Subcutaneous adipose tissue (tissue), 4 donors: ENCODE results near the gene PCGF1. TPM values are rescaled to one million over a fixed set of nuclear protein-coding genes. Genes with fewer than 3 reads are reported as not detected.

Experiments
- total RNA-seq, 4 donors: library from RNA; depleted of rRNA; stranded (reverse); fragments of >200 nt; gene quantifications; one replicate each; pipeline ENCODE4 v1.1.0, GENCODE V29; 2016
- TF ChIP-seq, protein P1 (sequence below): fragments of 450-650 bp; IDR thresholded peaks from one replicate; pipeline ENCODE4 v1.5.1; 2016; ENCODE audit warnings: low read depth, mild to moderate bottlenecking, control low read depth, antibody characterized with exemption, moderate library complexity

Gene PCGF1
- total RNA-seq, 4 donors from 2014 or later = 6.4 to 17.8 (median 10.8) TPM

GRCh38 chr2:74546004-74546403 is 38.5 kb upstream of the PCGF1 start:
- TF ChIP-seq, protein P1, sequence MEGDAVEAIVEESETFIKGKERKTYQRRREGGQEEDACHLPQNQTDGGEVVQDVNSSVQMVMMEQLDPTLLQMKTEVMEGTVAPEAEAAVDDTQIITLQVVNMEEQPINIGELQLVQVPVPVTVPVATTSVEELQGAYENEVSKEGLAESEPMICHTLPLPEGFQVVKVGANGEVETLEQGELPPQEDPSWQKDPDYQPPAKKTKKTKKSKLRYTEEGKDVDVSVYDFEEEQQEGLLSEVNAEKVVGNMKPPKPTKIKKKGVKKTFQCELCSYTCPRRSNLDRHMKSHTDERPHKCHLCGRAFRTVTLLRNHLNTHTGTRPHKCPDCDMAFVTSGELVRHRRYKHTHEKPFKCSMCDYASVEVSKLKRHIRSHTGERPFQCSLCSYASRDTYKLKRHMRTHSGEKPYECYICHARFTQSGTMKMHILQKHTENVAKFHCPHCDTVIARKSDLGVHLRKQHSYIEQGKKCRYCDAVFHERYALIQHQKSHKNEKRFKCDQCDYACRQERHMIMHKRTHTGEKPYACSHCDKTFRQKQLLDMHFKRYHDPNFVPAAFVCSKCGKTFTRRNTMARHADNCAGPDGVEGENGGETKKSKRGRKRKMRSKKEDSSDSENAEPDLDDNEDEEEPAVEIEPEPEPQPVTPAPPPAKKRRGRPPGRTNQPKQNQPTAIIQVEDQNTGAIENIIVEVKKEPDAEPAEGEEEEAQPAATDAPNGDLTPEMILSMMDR = no peak

GRCh38 chr2:74544634-74545033 is 37.1 kb upstream of the PCGF1 start:
- TF ChIP-seq, protein P1 = no peak

DNA sequence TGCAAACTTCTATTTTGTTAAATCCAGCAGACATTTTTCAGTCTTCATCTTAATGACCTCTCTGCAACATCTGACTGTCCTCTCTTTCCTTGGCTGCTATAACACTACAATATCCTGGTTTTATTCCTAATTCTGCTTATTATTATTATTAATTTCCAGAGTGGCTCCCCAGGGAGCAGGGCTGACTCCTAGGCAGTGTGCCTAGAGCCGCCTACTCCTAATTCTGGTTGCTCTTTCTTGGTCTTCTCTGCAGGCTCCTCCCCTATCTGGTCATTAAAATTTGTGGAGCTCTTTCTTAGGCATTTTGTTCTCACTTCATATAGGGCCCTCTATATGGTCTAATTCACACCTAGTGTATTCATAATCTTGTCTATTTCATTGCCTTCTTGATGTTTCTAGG is 35.5 kb upstream of the PCGF1 start:
- TF ChIP-seq, protein P1 = no peak

DNA sequence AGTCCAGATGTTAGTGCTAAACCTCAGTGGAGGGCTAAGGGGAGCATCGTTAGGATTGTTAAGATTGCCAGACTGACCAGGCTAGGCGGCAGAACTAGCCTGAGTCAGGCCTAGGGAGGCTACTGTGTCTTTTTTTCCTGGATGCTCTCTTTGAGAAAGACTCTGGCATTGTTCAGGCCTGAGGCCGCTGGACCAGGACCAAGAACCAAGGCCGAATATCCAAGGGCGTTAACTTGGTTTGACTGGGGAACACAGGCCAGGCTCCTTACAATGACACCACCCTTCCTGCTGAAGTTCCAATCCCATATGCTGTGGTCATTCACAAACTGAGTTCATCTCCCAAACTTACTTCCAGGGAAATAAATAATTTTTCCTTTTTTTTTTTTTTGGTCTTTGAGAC is 32.8 kb upstream of the PCGF1 start:
- TF ChIP-seq, protein P1 = no peak

- TF ChIP-seq, protein P1 = no peak
Measured at GRCh38 chr2:74538881-74539339, 31.4 kb upstream of the PCGF1 start.

DNA sequence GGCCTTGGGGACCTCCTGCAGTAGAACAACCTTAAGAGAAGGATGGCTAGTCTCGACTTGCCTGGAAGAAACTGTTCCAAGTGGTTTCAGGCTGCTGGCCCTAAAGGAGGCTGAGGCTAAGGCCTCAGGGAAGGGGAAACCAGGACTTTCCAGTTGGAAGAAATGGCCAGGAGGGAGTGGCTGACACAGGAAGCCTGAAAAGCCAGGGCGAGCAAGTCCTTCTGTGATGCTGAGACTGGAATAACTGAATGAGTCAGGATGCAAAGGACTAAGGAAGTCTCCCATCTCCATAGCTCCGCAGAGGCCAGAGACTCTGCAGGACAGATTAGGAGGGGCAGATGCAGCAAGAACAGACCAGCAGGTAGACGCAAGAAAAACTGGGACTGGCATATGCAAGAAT is 29.6 kb upstream of the PCGF1 start:
- TF ChIP-seq, protein P1 = no peak

DNA sequence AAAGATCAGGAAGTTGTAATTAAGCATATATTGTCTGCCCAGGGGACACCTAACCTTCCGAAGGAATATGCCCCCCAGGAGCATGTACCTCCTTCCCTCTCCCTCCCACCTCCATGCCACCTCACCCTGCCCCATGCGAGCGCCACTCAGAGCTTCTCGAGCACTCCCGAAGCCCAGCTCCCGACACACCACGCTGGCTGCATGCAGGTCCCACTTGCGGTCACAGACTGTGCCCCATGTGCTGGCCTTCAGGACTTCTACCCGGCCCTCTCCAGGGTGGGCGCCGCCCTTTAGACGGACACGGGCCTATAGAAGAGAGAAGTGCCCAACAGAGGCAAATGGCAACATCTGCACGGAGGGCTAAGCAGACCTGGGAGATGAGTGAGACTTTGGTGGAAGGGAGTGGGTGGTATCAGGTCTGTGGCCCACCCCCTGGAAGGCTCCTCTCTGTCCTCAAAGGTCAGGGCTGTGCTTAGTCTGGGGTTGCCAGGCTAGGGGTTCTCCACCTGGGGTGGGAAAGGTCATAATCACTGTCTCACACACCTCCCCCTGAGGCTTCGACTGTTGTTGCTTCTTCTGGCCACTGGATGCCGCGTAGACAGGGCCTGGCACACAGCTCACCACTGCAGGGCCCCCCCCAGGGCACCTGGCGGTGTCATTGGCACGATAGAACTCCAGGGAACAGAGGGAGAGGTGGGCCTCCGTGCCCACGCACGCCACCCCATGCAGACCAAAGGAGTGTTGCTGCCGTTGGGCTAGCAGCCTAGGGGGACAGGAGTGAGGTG is 28.9 kb upstream of the PCGF1 start:
- TF ChIP-seq, protein P1 = no peak
